Globus pallidus (tissue), 1 donor: Measurements from ENCODE around the gene KIF6.
A peak's percentile ranks its signal among the peaks of the same experiment; 100 is the strongest.

Experiments
- DNase-seq: peaks from one replicate; pipeline ENCODE4 v3.0.0-alpha.2; 2015; ENCODE audit warnings: low spot score

KIF6 gene

DNA sequence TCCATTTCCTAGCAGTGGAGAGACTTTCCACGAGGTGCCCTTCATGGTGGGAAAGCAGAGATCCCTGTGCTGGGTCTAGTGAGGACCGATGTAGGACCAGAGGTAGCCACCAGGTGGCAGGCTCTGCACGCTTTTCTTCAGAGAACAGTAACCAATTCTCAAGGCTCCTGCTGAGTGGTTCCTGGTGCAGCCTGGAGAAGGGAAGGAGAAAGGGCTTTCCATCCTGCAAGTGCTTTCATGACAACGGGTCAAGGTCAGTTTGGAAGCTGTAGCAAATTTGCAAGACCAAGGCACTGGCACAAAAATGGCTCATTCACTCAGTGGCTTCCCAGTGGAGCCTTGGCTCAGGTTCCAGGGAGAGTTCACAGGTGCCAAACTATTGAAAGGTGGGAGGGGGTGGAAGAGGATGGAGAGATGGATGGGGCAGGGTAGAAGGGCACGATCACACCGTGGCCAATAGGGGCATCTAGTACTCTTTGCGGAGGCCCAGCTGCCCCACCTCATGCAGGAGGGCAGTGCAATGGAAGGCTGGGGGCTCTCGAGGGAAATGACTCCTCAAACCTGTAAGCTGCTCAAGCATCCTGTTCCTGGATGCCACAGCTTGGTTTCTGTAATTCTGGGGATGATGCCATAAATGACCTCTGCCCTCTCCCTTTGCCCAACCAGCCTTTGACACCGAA is 377.2 kb downstream of the KIF6 start:
- DNase-seq: no peak

DNA sequence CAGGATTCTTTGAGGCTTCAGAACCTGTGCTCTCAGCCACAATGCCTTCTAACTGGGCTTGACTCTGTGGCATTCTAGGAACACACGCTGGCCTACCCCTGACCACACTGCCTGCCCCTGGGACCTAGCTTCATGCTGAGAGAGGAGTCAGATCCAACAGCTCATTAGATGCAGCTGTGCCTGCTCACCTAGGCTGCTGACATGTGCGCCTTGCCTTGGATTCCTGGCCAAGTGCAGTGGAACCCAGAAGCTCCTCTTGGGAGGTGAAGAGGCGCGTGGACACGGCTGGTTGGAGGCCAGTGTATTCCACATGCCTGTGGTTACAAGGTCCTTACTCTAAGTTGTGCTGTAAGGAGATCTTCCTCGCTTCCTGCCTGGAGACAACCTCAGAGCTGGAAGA is 378.0 kb downstream of the KIF6 start:
- DNase-seq: no peak

DNA sequence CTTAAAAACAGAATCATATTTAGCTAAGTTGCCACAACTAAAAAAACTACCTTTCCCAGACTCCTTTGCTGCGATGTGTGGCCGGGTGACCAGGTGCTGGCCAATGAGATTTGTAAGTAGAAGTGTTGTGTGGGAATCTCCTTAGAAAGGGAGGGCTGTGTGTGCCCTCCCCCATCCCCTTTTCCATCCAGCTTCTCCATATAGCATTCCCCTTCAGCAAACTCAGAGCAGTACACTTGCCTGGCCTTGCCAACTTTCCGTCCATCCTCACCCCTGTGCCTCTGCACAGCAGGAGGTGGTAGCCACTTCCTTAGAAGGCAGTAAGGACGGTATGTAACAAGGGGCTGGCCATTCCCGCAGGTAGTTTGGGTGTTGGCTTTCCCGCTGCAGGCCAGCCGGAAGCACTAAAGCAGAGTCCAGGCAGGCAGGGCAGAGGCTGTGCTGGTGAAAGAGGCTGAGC is 380.4 kb downstream of the KIF6 start:
- DNase-seq: no peak

DNA sequence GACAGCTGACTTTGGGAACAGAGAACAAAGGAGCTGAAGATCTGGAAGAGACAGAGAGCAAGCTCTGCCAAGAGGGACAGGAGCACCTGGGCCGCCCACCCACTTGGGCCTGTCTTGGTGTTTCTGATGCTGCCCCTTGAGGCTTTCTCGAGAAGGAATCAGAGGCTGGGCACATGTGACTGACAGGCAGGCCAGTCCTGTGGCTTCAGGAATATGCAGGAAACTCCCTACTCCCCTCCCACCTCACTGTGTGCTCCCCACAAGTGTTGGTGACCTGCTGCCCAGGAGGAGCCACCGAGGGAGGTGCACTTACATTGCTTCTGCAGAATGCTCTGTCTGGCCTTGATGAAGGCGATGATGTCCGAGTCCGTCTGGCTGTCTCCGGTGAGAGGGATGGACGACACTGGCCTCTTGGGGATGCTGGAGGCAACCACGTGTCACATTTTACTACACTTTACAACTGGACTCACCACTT is 381.8 kb downstream of the KIF6 start:
- DNase-seq: no peak

DNA sequence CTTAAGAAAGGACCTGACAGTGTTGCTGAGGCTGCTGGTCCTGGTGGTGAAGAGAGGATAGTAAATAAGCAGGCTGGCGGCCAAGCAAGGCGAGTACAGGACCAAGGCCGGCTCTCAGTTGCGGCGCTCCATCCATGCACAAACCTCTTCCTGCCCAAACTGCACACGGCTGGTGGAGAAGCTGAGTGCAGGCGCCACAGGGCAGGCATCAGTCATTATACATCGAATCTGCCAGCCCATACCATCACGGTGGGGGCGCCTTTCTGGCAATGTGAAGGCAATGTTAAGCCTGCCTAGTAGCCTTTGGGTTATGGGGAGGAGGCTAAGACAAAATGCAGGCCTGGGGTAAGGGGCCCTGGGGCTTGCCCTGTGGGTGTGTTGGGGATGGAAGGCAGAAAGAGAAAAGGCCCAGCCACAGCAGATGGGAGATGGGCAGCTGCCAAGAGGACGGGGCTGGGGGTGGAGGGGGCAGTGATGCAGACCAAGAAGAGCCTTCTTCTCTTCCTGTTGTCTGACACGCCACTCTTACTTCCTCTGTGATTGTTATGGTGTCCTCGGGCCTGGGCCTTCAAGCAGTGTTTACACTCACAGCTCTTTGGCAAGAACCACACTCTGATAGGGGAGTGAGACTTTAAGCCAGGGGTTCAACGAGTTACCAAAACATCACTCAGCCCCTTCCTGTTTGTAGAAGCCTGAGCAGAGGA is 382.4 kb downstream of the KIF6 start:
- no peak for DNase-seq

DNA sequence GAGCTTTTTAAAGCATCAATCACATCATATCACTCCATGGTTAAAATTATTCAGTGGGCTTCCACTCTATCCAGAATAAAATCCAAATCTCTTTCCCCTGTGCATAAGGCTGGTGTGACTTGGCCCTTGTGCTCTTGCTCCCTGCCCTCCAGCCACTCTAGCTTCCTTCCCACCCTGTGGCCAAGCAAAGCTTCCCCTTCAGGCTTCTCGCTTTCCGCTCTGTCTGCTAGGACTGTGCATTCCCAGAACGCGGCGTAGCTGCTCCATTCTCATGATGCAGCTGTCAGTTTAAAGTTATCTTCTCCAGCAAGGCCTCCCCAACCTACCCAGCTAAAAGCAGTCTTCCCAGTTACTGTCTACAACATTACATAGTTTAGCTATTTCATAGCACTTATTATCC is 383.3 kb downstream of the KIF6 start:
- DNase-seq: no peak

DNA sequence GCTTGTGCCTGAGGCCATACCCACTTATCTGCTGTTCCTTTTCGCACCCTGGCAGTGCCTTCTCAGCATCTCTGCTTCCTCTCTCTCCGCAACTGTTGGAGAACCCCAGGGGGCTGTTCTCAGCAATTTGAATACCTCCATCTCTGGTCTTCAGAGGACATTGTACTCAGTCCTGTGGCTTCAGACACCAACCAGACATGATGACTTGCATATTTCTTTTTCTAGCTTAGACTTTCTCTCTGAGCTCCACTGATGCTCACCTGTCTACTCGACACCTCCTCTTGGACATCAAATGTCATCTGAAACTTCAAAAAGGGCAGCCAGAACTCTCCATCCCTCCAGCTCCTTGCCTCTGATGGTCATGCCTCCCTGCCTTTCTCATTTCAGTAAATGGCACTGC is 383.9 kb downstream of the KIF6 start:
- no peak for DNase-seq

DNA sequence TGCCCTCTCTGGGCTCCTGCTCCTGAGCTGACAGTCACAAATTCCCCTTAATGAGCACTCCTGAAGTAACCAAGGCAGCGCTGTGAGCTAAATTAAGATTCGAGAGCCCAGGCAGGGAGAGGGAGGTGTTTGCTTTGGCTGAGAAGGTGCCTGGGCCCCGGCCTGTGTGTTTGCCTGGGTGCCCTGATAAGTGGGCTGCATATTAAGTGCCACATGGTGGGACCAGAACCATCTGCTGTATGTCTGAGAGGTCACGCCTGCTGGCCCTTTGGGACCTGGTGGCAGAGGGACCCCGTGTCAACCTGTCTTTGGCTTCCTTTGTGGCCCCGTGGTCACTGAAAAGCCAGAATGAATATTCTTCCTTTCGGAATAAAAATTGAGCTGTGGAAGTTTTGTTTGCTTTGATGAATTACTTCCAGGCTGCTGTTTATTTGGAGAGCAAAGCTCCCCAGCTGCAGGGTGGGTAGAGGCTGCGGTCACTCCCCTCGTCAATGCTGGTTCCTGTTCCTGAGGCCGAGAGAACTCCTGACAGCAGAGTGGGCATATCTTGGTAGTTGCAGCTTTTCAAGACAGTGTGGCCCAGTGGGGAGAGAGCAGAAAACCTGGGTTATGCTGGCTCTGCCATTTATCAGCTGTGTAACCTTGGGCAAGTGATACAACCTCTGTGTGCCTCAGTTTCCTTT is 385.2 kb downstream of the KIF6 start:
- no peak for DNase-seq

DNA sequence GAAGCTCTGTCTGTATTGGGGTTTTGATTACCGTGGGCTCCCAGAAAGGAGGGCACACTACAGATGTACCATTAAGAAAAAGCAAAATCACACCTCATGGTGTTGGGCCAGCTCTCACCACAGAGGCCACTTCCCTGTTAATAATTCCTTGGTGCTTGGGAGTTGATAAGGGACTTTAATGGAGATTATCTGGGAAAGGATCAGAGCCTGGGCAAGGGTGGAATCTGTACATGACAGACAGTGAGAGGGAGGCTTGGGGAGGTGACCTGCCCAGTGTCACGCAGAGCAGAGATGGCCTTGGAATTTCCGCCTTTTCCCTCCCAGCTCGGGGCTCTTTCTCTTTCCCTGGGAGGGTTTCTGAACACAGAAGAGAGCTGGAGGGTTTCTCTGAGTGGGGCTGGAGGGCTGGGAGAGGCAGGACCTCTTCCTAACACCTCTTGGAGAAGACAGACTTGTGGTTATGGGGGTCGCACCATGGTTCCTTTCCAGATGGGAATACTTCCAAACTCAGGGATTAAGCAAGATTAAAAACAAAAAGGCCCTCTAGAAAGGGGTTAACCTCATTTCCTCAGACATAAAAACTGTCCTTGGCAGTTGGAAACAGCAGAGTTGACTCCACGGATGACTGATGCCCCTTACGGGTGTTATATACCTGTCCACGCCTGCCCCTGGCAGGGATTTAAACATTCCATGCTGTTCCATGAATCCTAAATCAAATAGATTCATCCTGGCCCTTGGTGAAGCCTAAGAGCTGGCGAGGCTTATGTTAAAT is 385.9 kb downstream of the KIF6 start:
- no peak for DNase-seq

DNA sequence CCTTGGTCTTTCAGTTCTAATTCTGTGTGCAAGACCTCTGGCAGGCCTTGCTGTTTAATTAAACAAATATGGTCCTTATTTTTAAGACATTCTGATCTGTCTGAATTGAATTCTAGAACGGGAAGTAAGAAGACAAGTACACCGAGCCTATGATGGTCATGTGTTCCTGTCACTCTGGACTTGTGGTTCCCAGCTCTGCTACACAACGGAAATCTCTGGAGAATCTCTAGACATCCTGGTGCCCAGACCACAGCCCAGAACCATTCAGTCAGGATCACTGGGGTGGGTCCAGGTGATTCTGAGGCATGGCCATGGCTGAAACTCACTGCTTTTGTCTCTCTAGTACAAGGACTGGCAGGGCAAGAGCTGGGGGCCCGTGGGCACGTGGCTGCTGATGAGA is 386.8 kb downstream of the KIF6 start:
- peak; percentile 30 for DNase-seq

DNA sequence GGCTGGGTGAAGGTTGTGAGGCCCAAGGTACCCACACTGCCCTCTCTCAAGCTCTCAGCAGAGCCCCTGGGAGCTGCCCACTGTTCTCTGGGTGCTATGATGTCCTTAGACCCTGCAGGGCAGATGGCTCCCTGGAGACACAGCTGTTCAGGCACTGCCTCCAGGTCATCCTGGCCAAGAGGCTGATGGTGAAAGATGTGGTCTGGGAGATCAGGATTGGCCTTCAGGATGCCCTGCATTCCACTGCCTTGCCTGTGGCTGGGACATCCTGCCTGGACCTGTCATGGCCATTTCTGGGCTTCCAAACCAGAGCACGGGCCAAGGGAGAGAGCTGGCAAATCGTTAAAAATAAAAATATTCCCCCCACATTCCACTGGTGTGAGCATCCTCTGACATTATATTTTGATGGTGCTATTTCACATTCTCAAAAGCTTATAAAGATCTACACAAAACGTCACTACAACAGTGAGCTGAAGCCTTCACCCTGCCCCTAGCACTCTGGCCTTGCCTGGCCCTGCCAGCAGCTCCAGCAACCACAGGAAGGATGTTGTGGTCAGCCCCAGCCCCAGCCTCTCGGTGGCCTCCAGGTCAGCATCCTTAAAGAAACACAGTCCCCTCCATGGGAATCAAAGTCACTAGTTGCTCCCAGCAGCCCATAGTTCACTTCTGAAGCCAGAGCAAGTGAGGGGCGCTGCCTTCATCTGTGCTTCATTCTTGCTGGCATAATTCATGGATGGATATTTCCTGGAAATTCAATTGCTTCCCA is 389.2 kb downstream of the KIF6 start:
- DNase-seq: no peak

DNA sequence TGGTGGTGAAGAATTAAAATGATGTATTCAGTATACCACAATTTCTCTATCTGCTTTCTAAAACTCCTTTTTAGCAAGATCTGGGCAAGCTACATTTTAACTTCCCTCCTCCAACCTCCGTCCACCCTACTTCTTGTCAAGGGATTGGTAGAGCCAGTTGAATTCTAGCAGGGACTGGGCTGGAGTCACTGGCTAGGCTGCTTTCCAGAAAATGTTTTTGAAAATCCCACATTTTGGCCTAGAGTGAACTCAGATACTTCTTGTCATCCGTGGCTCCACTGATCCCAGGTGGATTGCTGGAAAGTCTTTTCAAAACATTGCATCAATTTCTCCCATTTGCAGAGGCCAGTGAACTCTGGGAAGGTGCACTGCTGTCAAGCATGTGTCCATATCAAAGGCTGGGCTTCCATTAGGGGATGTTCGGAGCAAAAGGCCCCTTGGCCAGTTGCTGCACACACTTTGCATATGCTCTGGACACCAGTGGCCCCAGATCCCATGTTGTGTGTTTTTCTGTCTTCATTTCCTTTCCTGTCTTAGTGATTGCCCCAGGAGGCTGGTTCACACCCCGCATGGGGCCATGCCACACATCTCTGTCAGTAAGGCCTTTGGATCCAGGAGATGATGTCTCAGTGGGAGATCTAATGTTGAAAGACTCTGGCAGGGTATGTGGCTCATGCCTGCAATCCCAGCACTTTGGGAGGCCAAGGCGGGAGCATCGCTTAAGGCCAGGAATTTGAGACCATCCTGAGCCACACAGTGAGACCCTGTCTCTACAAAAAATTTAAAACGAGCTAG is 391.4 kb downstream of the KIF6 start:
- no peak for DNase-seq

DNA sequence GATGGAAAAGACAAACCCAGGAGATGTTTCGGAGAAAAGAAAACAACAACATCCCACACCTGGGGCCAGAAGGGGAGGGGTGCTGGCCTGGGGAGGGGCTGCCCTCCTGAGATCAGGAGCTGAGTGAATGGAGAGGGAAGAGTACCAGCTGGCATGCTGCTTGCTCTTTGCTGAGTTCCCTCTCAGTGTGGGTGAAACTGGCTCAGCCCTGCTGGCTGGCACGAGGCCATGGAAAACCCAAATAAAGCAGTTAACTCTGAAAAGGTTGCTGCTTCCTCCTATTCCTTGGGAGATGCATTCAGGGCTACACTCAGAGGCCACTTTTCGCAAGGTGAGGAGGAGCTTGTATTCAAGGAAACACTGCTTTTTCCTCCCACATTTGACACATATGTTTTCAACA is 394.7 kb downstream of the KIF6 start:
- DNase-seq: no peak

DNA sequence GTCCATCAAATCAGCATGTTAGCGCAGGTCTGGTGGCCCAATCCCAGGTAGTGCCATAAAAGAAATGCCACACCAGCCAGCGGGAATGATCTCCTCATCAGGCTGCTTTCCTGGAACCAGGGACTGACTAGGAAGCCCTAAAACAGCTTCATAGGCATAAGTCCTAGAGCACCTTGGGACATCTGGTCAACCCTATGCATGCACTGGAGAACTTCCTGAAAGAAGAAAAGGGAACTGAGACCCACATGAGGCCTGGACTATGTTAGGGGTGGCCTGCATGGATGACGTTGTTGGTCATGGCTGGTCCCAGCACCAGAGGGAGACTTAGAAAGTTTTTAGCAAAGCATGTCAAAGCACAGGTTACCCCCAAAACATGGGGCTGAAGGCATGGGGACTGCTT is 395.2 kb downstream of the KIF6 start:
- DNase-seq: no peak

DNA sequence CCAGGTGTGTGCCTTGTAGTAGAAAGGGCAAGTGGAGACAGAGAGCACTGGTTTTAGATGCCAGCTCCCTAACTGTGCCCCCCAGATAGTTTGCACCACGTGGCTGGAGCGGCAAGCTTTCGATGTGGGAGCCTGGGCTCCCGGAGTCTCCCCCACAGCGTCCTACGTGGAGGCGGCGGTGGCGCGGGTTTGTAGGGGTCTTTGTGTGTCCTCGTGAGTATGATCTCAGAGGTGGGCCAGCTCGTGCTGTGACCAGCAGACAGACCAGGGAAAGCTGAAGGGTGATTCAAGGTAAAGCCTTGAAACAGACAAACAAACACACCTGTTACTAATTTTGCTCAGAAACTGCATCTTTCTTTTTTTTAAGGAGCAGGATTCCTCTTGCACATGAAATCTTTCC is 397.1 kb downstream of the KIF6 start:
- DNase-seq: no peak

DNA sequence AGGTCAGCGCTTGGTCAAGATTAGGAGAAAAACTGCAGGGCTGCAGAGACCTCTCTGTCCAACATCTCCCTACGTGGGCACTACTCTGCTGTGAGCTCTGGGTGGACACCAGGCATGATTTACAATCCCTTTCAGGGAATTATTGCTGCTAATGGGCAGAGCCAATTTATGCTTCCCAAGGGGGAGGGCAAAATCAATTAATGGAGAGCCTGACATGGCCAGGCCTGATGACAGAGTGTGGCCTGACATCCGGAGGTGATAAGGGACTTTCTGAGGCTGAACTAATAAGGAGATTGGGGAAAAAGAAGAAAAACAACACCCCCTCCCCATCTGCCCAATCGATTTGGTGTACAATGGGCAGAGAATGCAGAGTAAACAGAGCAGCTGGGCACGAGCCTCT is 397.7 kb downstream of the KIF6 start:
- no peak for DNase-seq

DNA sequence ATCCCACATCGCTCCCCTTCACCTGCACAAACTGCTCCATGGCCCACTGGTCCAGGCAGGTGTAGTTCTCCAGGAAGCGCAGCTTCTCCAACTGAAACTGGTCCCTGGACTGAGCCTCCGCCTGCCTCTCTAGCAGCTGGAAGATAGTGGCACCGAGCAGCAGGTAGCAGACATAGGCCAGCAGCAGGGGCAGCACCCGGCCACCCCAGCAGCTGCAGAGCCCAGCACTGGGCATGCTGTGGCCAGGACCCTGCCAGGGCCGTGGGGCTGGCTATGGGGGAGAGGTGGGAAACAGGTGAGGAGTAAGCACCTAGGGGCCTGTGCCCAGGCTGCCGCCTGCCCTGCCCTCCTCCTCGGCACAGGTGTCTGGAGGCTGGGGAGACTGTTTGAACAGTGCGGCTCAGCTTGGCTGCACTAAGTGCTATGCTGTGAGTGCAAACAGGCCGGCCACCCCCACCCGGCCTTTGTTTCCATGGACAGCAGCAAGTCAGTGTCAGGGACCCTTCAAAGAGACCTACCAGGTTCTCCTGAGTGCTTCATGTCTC is 402.8 kb downstream of the KIF6 start, which contains the start of gene KCNK16:
KCNK16 (minus strand) TSS at position 397 of the 545 bp plus-strand sequence; CDS start at position 235, 162 bp downstream.
- DNase-seq: no peak

DNA sequence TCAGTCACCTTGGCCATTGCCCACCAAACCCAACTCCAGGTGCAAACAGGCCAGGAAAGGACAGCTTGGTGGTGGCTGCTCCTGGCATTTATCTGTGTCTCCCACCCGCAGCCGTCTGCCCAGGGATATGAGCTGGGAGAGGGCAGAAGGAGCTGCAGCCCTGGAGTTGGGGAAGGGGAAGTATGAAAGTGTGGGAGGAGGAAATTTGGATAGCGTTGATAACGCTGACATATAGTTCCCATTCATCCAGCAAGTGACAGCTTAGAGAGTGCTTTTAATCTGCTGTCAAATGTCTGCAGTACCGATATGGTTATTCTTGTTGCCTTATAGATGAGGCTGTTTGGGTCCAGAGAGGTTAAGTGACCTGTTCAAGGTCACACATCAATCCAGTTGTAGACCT is 403.4 kb downstream of the KIF6 start:
- DNase-seq: no peak

DNA sequence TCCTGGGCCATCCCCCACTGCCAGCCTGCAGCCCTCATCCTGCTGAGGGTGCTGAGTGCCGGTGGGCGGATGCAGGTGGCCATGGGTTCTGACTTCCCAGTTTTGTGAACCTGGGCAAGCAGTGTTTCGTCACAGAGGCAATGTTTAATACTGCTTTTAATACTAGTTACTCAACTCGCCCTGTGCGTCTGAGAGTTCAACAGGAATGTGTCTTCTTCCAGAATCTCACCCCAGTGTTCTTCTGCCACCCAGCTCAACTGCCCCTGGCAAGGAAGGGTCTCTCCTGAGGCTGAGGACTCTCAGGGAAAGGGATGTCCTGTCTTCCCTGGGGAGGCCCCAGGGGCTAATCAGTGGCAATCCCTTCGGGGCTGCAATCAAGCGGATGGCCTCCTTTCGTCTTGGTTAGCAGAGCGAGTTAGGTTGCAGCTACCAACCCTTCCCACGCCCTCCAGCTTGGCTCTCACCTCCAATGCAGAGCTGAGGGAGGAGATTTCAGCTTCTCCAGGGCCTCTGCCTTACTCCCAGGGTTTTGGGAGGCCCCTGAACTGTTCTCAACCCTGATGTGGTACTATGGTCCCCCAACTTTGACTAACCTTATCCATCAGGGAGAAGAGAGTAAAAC is 404.7 kb downstream of the KIF6 start:
- DNase-seq: no peak
